ENCODE data around the gene PEX10.
"Not testable (repeated sequence)": the region's sequence is repeated elsewhere in the genome, so short reads cannot be mapped to it uniquely, and the experiment has no call there.

GRCh38 chr1:2440346-2440745 lies 28.0 kb upstream of the PEX10 start:
- not testable (repeated sequence) for TF ChIP-seq CTCF (IDR thresholded peaks at IDR 0.05; ENCODE audit: borderline replicate concordance, extremely low read depth, low read length, poor library complexity, severe bottlenecking); EZH2 (IDR thresholded peaks at IDR 0.05; ENCODE audit: borderline replicate concordance, low read depth, low read length, severe bottlenecking)

All from DND-41 (cell line).